Trophoblast cell (in vitro differentiated cells and primary cell): ENCODE measurements around the gene TMEM30A.
A peak's percentile ranks its signal among the peaks of the same experiment; 100 is the strongest.

Source experiments
- DNase-seq, 2 donors: peaks; one replicate each; pipeline ENCODE4 v3.0.0-alpha.2; 2016
- H2AFZ ChIP-seq: 2 replicates; pipeline ENCODE4 v1.6.1; 2013; ENCODE audit warnings: low read length, moderate library complexity, mild to moderate bottlenecking; ENCODE audit not compliant: insufficient read depth, poor library complexity
- H2AK5ac ChIP-seq: 2 replicates; pipeline ENCODE4 v1.6.1; 2013; ENCODE audit warnings: mild to moderate bottlenecking, low read length
- H2BK120ac ChIP-seq: 2 replicates; pipeline ENCODE4 v1.6.1; 2013; ENCODE audit warnings: low read length, mild to moderate bottlenecking, moderate library complexity; ENCODE audit not compliant: insufficient read depth, poor library complexity
- H2BK12ac ChIP-seq: 2 replicates; pipeline ENCODE4 v1.6.1; 2013; ENCODE audit warnings: mild to moderate bottlenecking, low read length, moderate library complexity
- H2BK5ac ChIP-seq: 2 replicates; pipeline ENCODE4 v1.6.1; 2013; ENCODE audit warnings: low read length, low read depth, moderate library complexity, mild to moderate bottlenecking; ENCODE audit not compliant: poor library complexity
- H3K14ac ChIP-seq: 2 replicates; pipeline ENCODE4 v1.6.1; 2013; ENCODE audit warnings: mild to moderate bottlenecking, low read length
- H3K18ac ChIP-seq: 2 replicates; pipeline ENCODE4 v1.6.1; 2013; ENCODE audit warnings: mild to moderate bottlenecking, low read length
- H3K23ac ChIP-seq: 2 replicates; pipeline ENCODE4 v1.6.1; 2013; ENCODE audit warnings: low read length
- H3K27ac ChIP-seq: 2 replicates; pipeline ENCODE4 v1.5.1; 2013; ENCODE audit warnings: low read depth, mild to moderate bottlenecking, inconsistent platforms, low read length, moderate library complexity
- H3K27me3 ChIP-seq: 2 replicates; pipeline ENCODE4 v1.6.1; 2013; ENCODE audit warnings: inconsistent platforms, mild to moderate bottlenecking, low read length, moderate library complexity; ENCODE audit not compliant: insufficient read depth
- H3K36me3 ChIP-seq, 2 experiments: 1 replicate in 1 of 2; 2 replicates in 1 of 2; pipeline ENCODE4 v1.6.1; 2013; ENCODE audit warnings: low read length in 2 of 2, mild to moderate bottlenecking in 2 of 2, moderate library complexity in 1 of 2; ENCODE audit not compliant: insufficient read depth in 2 of 2, control insufficient read depth in 1 of 2
- H3K4ac ChIP-seq: 2 replicates; pipeline ENCODE4 v1.6.1; 2013; ENCODE audit warnings: low read depth, mild to moderate bottlenecking, low read length, moderate library complexity
- H3K4me1 ChIP-seq, 2 experiments: 1 replicate in 1 of 2; 2 replicates in 1 of 2; pipeline ENCODE4 v1.6.1; 2013; ENCODE audit warnings: low read length in 2 of 2, mild to moderate bottlenecking in 2 of 2, moderate library complexity in 1 of 2; ENCODE audit not compliant: insufficient read depth in 2 of 2, control insufficient read depth in 1 of 2
- H3K4me2 ChIP-seq: 2 replicates; pipeline ENCODE4 v1.6.1; 2013; ENCODE audit warnings: inconsistent platforms, mild to moderate bottlenecking, low read length, moderate library complexity
- H3K4me3 ChIP-seq: 2 replicates; pipeline ENCODE4 v1.5.1; 2013; ENCODE audit warnings: mild to moderate bottlenecking, low read depth, low read length, inconsistent platforms
- H3K79me1 ChIP-seq: one replicate; pipeline ENCODE4 v1.6.1; 2013; ENCODE audit warnings: low read length
- H3K79me2 ChIP-seq: 2 replicates; pipeline ENCODE4 v1.6.1; 2013; ENCODE audit warnings: low read length, mild to moderate bottlenecking; ENCODE audit not compliant: control insufficient read depth, insufficient read depth, poor library complexity
- H3K9ac ChIP-seq: 2 replicates; pipeline ENCODE4 v1.6.1; 2013; ENCODE audit warnings: mild to moderate bottlenecking, low read length
- H3K9me3 ChIP-seq: 2 replicates; pipeline ENCODE4 v1.6.1; 2013; ENCODE audit warnings: low read depth, mild to moderate bottlenecking, control low read depth, inconsistent platforms, low read length; ENCODE audit not compliant: insufficient read depth
- H4K12ac ChIP-seq: 2 replicates; pipeline ENCODE4 v1.6.1; 2013; ENCODE audit warnings: low read depth, mild to moderate bottlenecking, low read length, moderate library complexity
- H4K8ac ChIP-seq: 2 replicates; pipeline ENCODE4 v1.6.1; 2013; ENCODE audit warnings: low read depth, mild to moderate bottlenecking, low read length, moderate library complexity
- H4K91ac ChIP-seq: one replicate; pipeline ENCODE4 v1.6.1; 2013; ENCODE audit warnings: low read depth, mild to moderate bottlenecking, low read length, moderate library complexity
- WGBS: extraction: QIAGEN DNeasy Blood & Tissue Kit; methylation state at CpG from one replicate; pipeline ENCODE4 v1.1.7; 2013; ENCODE audit warnings: missing lambda C conversion rate; ENCODE audit not compliant: insufficient read length, insufficient coverage; ENCODE audit errors: extremely low coverage; 5-methylcytosine and 5-hydroxymethylcytosine counted together

TMEM30A gene

DNA sequence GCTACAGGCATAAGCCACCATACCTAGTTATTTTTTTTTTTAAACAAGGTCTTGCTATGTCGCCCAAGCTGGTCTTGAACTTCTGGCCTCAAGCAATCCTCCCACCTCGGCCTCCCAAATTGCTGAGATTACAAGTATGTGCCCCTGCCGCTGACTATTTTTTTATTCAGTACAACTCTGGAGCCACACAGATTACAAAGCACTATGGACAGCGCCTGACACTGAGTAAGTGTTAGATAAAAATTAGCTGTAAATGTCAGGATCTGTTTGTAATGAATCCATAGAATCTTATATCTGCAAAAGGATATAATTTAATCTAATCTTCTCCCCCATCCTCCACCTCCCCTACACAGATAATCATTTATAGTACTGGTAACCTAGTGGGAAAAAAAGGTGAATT, 63.5 kb downstream of the TMEM30A start:
- Histone ChIP-seq H4K12ac (no peak overlapping the region), H3K4me3 (no peak overlapping the region), H4K8ac (no peak overlapping the region), H2BK12ac (no peak overlapping the region), H3K9me3 (no peaks in the 10 kb centered on the region), H3K36me3 (no peaks in the 10 kb centered on the region), H3K23ac (no peak overlapping the region), H3K4me1 (no peaks in the 10 kb centered on the region), H3K79me1 (no peaks in the 10 kb centered on the region), H2AFZ (no peak overlapping the region), H3K18ac (no peak overlapping the region), H3K9ac (no peak overlapping the region), H4K91ac (no peak overlapping the region), H3K14ac (no peak overlapping the region), H3K4ac (no peak overlapping the region), H3K79me2 (no peaks in the 10 kb centered on the region), H3K27ac (no peak overlapping the region), H3K27me3 (no peaks in the 10 kb centered on the region), H3K4me2 (no peak overlapping the region), H2BK5ac (no peak overlapping the region), H2AK5ac (no peak overlapping the region), H2BK120ac (no peak overlapping the region)
- WGBS, result no CpG with 5 or more reads among the region's 4 CpGs
- no peak for DNase-seq

DNA sequence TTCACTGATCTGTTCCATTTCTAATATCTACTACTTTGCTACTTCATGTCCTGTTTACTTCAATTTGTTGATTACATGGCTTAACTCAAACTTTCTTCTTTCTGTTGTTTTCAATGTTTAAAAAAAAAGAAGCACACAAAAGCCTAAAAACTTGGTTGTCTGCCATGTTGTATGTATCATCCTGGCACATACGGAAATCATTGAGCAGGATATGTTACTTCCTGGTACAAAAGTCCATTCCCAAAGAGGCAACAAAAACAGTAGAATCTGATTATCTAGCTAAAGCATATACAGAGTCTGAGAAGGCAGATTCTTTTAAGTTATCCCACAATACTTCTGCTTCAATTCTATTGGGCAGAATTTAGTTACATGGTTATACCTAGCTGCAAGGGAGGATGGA, 64.2 kb downstream of the TMEM30A start:
- whole genome bisulfite sequencing, result no CpG with 5 or more reads among the region's 1 CpG
- no peaks in the 10 kb centered on the region for H3K27me3 ChIP-seq
- H2AK5ac ChIP-seq, result no peak overlapping the region
- no peak overlapping the region for H2AFZ ChIP-seq
- no peak overlapping the region for H3K18ac ChIP-seq
- no peaks in the 10 kb centered on the region for H3K79me1 ChIP-seq
- H4K12ac ChIP-seq, result no peak overlapping the region
- H3K36me3 ChIP-seq, result no peaks in the 10 kb centered on the region
- no peak overlapping the region for H3K9ac ChIP-seq
- no peak overlapping the region for H4K8ac ChIP-seq
- no peak overlapping the region for H2BK5ac ChIP-seq
- no peak overlapping the region for H3K14ac ChIP-seq
- no peaks in the 10 kb centered on the region for H3K79me2 ChIP-seq
- no peak overlapping the region for H3K4me2 ChIP-seq
- no peak for DNase-seq
- no peaks in the 10 kb centered on the region for H3K9me3 ChIP-seq
- no peak overlapping the region for H2BK12ac ChIP-seq
- H3K4me1 ChIP-seq, result peaks cover 0 to under 1% of the 10 kb centered on the region in 2 experiments
- no peak overlapping the region for H2BK120ac ChIP-seq
- no peak overlapping the region for H3K4me3 ChIP-seq
- H3K23ac ChIP-seq, result no peak overlapping the region
- H4K91ac ChIP-seq, result no peak overlapping the region
- no peak overlapping the region for H3K27ac ChIP-seq
- no peak overlapping the region for H3K4ac ChIP-seq

DNA sequence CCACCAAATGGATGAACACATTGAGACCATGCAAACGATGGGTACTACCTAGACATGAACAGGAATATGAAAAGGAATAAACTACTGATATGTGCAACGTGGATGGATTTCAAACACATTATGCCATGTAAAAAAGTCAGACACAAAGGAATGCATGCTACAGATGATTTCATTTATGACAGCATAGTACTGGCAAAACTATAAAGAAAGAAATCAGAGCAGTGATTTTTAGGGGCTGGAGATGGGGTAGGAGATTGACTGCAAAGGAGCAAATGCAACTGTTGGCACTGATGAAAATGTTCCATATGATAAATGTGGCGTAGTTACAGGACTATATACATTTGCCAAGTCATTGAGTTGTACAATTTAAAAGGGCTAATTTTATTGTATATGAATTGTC, 65.3 kb downstream of the TMEM30A start:
- no peak overlapping the region for H2AFZ ChIP-seq
- no peaks in the 10 kb centered on the region for H3K79me1 ChIP-seq
- WGBS, result no CpG with 5 or more reads among the region's 3 CpGs
- H3K27ac ChIP-seq, result no peak overlapping the region
- H4K8ac ChIP-seq, result no peak overlapping the region
- H2AK5ac ChIP-seq, result no peak overlapping the region
- H3K4me3 ChIP-seq, result no peak overlapping the region
- H2BK120ac ChIP-seq, result no peak overlapping the region
- H3K9me3 ChIP-seq, result no peaks in the 10 kb centered on the region
- no peak overlapping the region for H2BK5ac ChIP-seq
- no peak overlapping the region for H3K23ac ChIP-seq
- no peak overlapping the region for H3K14ac ChIP-seq
- no peak overlapping the region for H2BK12ac ChIP-seq
- H3K36me3 ChIP-seq, result no peaks in the 10 kb centered on the region
- H3K4ac ChIP-seq, result no peak overlapping the region
- peaks cover 0 to 2% of the 10 kb centered on the region in 2 experiments for H3K4me1 ChIP-seq
- no peaks in the 10 kb centered on the region for H3K27me3 ChIP-seq
- no peaks in the 10 kb centered on the region for H3K79me2 ChIP-seq
- H4K91ac ChIP-seq, result no peak overlapping the region
- H3K9ac ChIP-seq, result no peak overlapping the region
- no peak overlapping the region for H4K12ac ChIP-seq
- no peak overlapping the region for H3K18ac ChIP-seq
- no peak for DNase-seq
- H3K4me2 ChIP-seq, result no peak overlapping the region

DNA sequence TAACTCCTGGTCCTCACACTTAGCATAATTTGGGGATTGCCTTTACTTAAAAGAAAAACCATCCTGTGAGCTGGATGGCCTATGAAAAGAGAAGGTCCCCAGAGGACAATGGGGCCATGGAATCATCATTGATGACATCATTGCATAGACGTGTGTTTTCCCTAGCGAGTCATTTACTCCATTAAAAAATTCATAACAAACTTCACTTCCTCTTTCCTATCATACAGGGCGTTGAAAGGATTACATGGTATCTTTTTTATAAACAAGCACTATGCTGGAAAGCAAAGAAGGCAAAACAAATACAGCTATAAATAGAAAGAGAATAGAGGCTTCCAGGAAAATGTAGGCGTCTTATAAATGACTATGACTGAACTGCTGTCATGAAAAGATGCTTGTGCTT, 67.4 kb downstream of the TMEM30A start:
- no peak overlapping the region for H2BK5ac ChIP-seq
- no peak overlapping the region for H3K18ac ChIP-seq
- H3K4me3 ChIP-seq, result no peak overlapping the region
- no peak overlapping the region for H2BK120ac ChIP-seq
- peaks cover 0 to 2% of the 10 kb centered on the region in 2 experiments for H3K4me1 ChIP-seq
- no CpG with 5 or more reads among the region's 4 CpGs for WGBS
- H4K91ac ChIP-seq, result no peak overlapping the region
- peak in 1 of 2 donors; percentile 15 for DNase-seq
- no peaks in the 10 kb centered on the region for H3K79me2 ChIP-seq
- no peak overlapping the region for H3K4ac ChIP-seq
- H3K14ac ChIP-seq, result no peak overlapping the region
- no peak overlapping the region for H2AK5ac ChIP-seq
- H4K12ac ChIP-seq, result no peak overlapping the region
- no peaks in the 10 kb centered on the region for H3K9me3 ChIP-seq
- no peaks in the 10 kb centered on the region for H3K27me3 ChIP-seq
- H2BK12ac ChIP-seq, result no peak overlapping the region
- H2AFZ ChIP-seq, result no peak overlapping the region
- no peak overlapping the region for H3K9ac ChIP-seq
- H4K8ac ChIP-seq, result no peak overlapping the region
- H3K23ac ChIP-seq, result no peak overlapping the region
- no peak overlapping the region for H3K4me2 ChIP-seq
- H3K27ac ChIP-seq, result no peak overlapping the region
- H3K79me1 ChIP-seq, result no peaks in the 10 kb centered on the region
- H3K36me3 ChIP-seq, result no peaks in the 10 kb centered on the region
